DND-41 (cell line): ENCODE results near the gene SMC3.
A peak's percentile ranks its signal among the peaks of the same experiment; 100 is the strongest.

Source experiments
- ATAC-seq: fragments of 200-7000 bp; cut with Tn5 transposase; 3 replicates; pipeline ENCODE4 v1.9.1; 2021; ENCODE audit warnings: low read depth; ENCODE audit not compliant: insufficient read depth
- DNase-seq: peaks from one replicate; pipeline ENCODE4 v3.0.0-alpha.2; 2020
- H2AFZ ChIP-seq: 2 replicates; pipeline ENCODE4 v1.6.0; 2012; ENCODE audit warnings: low read depth, low read length
- H3K27ac ChIP-seq: 2 replicates; pipeline ENCODE4 v1.5.1; 2012; ENCODE audit warnings: low read length, inconsistent platforms
- H3K27me3 ChIP-seq: fragments of 200-600 bp; sonication (generic); 2 replicates; pipeline ENCODE4 v1.6.0; 2012; ENCODE audit warnings: low read length, mild to moderate bottlenecking, inconsistent platforms; ENCODE audit not compliant: insufficient read depth, poor library complexity
- H3K36me3 ChIP-seq: 2 replicates; pipeline ENCODE4 v1.5.1; 2012; ENCODE audit warnings: low read length, inconsistent platforms; ENCODE audit not compliant: insufficient read depth
- H3K4me1 ChIP-seq: 2 replicates; pipeline ENCODE4 v1.5.1; 2012; ENCODE audit warnings: mild to moderate bottlenecking, low read length; ENCODE audit not compliant: insufficient read depth
- H3K4me2 ChIP-seq: 2 replicates; pipeline ENCODE4 v1.6.0; 2012; ENCODE audit warnings: mild to moderate bottlenecking, moderate library complexity, low read length, inconsistent platforms; ENCODE audit not compliant: insufficient read depth
- H3K4me3 ChIP-seq, 2 experiments: fragments of 200-600 bp in 1 of 2; shearing (Covaris generic) in 1 of 2; 2 replicates each; pipeline ENCODE4 v1.5.1; 2012 to 2016; ENCODE audit warnings: inconsistent platforms in 2 of 2, low read length in 2 of 2, mild to moderate bottlenecking in 2 of 2, low read depth in 1 of 2, moderate library complexity in 1 of 2
- H3K79me2 ChIP-seq: 2 replicates; pipeline ENCODE4 v1.6.0; 2012; ENCODE audit warnings: low read length, inconsistent platforms; ENCODE audit not compliant: insufficient read depth
- H3K9ac ChIP-seq: 2 replicates; pipeline ENCODE4 v1.6.0; 2012; ENCODE audit warnings: low read depth, mild to moderate bottlenecking, inconsistent platforms, low read length, moderate library complexity
- H3K9me3 ChIP-seq: 2 replicates; pipeline ENCODE4 v1.5.1; 2012; ENCODE audit warnings: low read length, moderate library complexity, mild to moderate bottlenecking, inconsistent platforms; ENCODE audit not compliant: insufficient read depth, severe bottlenecking
- H4K20me1 ChIP-seq: 2 replicates; pipeline ENCODE4 v1.6.0; 2012; ENCODE audit warnings: low read length; ENCODE audit not compliant: insufficient read depth
- CTCF ChIP-seq: IDR thresholded peaks from 2 replicates; pipeline ENCODE4 v1.5.1; 2012; ENCODE audit warnings: borderline replicate concordance, low read length, moderate library complexity, mild to moderate bottlenecking; ENCODE audit not compliant: poor library complexity, severe bottlenecking; ENCODE audit errors: extremely low read depth
- EZH2 ChIP-seq: IDR thresholded peaks from 3 replicates; pipeline ENCODE4 v1.6.1; 2012; ENCODE audit warnings: borderline replicate concordance, low read depth, mild to moderate bottlenecking, moderate library complexity, low read length, inconsistent platforms; ENCODE audit not compliant: severe bottlenecking

SMC3 gene

GRCh38 chr10:110569736-110570135, 2.2 kb downstream of the SMC3 start:
- no peak overlapping the region for H2AFZ ChIP-seq
- H3K36me3 ChIP-seq: peaks cover 48% of the 10 kb centered on the region
- peak overlapping the region in 1 of 2 experiments; percentile 44; a peak in 2 of 4 replicates for H3K4me3 ChIP-seq
- H3K4me2 ChIP-seq: peak overlapping the region; percentile 59
- no peaks in the 10 kb centered on the region for H3K9me3 ChIP-seq
- no peak for ATAC-seq
- TF ChIP-seq CTCF: no peak
- no peak for TF ChIP-seq EZH2
- no peaks in the 10 kb centered on the region for H3K27me3 ChIP-seq
- DNase-seq: no peak
- peak overlapping the region; percentile 71 for H3K9ac ChIP-seq
- peak overlapping the region; percentile 44; the same call in 1 of the 2 replicates for H3K27ac ChIP-seq
- H3K79me2 ChIP-seq: peaks cover 76% of the 10 kb centered on the region
- H3K4me1 ChIP-seq: peaks cover 58% of the 10 kb centered on the region
- H4K20me1 ChIP-seq: peaks cover 55% of the 10 kb centered on the region

GRCh38 chr10:110571093-110571743, 3.7 kb downstream of the SMC3 start:
- Histone ChIP-seq H3K36me3 (peaks cover 63% of the 10 kb centered on the region), H3K4me2 (peak overlapping the region; percentile 59), H3K79me2 (peaks cover 91% of the 10 kb centered on the region), H3K27ac (no peak overlapping the region), H2AFZ (no peak overlapping the region), H4K20me1 (peaks cover 64% of the 10 kb centered on the region), H3K4me1 (peaks cover 55% of the 10 kb centered on the region), H3K27me3 (no peaks in the 10 kb centered on the region), H3K9ac (peak overlapping the region; percentile 24; the same call in 1 of the 2 replicates), H3K9me3 (no peaks in the 10 kb centered on the region), H3K4me3 (0 out of 4 replicates have a peak overlapping the region, but pooled peaks of 1 of the 2 experiments have one; percentile 44)
- DNase-seq: no peak
- TF ChIP-seq CTCF (no peak), EZH2 (no peak)
- ATAC-seq: no peak

GRCh38 chr10:110572862-110573261, 5.4 kb downstream of the SMC3 start:
- Histone ChIP-seq H3K27me3 (no peaks in the 10 kb centered on the region), H3K9me3 (no peaks in the 10 kb centered on the region), H4K20me1 (peaks cover 70% of the 10 kb centered on the region), H3K9ac (no peak overlapping the region), H3K4me2 (peak overlapping the region; percentile 35; the same call in 1 of the 2 replicates), H3K27ac (no peak overlapping the region), H2AFZ (no peak overlapping the region), H3K4me3 (no peak overlapping the region), H3K79me2 (peaks cover 98% of the 10 kb centered on the region), H3K36me3 (peaks cover 79% of the 10 kb centered on the region), H3K4me1 (peaks cover 47% of the 10 kb centered on the region)
- no peak for DNase-seq
- ATAC-seq: no peak
- TF ChIP-seq CTCF: no peak
- no peak for TF ChIP-seq EZH2
